Gastroesophageal sphincter (tissue), 4 donors: Measurements from ENCODE around the gene ATF2. TPM values are rescaled to one million over a fixed set of nuclear protein-coding genes. Genes with fewer than 3 reads are reported as not detected.
"Not testable (repeated sequence)": the region's sequence is repeated elsewhere in the genome, so short reads cannot be mapped to it uniquely, and the experiment has no call there.

Source experiments
- ATAC-seq: fragments of 150-250 bp; one replicate; pipeline ENCODE4 v1.9.1; 2016; ENCODE audit warnings: mild to moderate bottlenecking, moderate library complexity
- H3K27ac ChIP-seq, 4 donors: fragments of 200-600 bp; sonication (generic) in 3 of 4; 1 replicate in 3 of 4; 2 replicates in 1 of 4; pipeline ENCODE4 v1.5.1; 2016 to 2019
- H3K27me3 ChIP-seq: fragments of 200-600 bp; sonication (generic); one replicate; pipeline ENCODE4 v1.5.1; 2019
- H3K36me3 ChIP-seq, 2 donors: fragments of 200-600 bp; sonication (generic); one replicate each; pipeline ENCODE4 v1.5.1; 2019; ENCODE audit warnings: control low read depth in 1 of 2
- H3K4me1 ChIP-seq, 3 donors: fragments of 200-600 bp; sonication (generic); 1 replicate in 2 of 3; 2 replicates in 1 of 3; pipeline ENCODE4 v1.5.1; 2016 to 2019; ENCODE audit warnings: control low read depth in 2 of 3
- H3K4me3 ChIP-seq, 2 donors: fragments of 200-600 bp; sonication (generic); one replicate each; pipeline ENCODE4 v1.5.1; 2019; ENCODE audit warnings: mild to moderate bottlenecking in 1 of 2, moderate library complexity in 1 of 2
- H3K9me3 ChIP-seq, 3 donors: fragments of 200-600 bp; sonication (generic); one replicate each; pipeline ENCODE4 v1.5.1; 2017 to 2019; ENCODE audit warnings: control low read depth in 2 of 3
- EP300 ChIP-seq: sonication (generic); formaldehyde crosslinking; IDR thresholded peaks from one replicate; pipeline ENCODE4 v1.6.1; 2017; ENCODE audit warnings: antibody characterized with exemption, mild to moderate bottlenecking
- POLR2A ChIP-seq, 2 donors: fragments of 450-650 bp; IDR thresholded peaks; one replicate each; pipeline ENCODE4 v1.6.1; 2017; ENCODE audit warnings: antibody characterized with exemption in 2 of 2, mild to moderate bottlenecking in 2 of 2, moderate library complexity in 1 of 2
- POLR2AphosphoS5 ChIP-seq: sonication (generic); formaldehyde crosslinking; IDR thresholded peaks from one replicate; pipeline ENCODE4 v1.6.1; 2017; ENCODE audit warnings: antibody characterized with exemption
- WGBS, 2 donors: methylation state at CpG; one replicate each; pipeline ENCODE4 v1.1.5; 2018; ENCODE audit warnings: low coverage in 1 of 2; 5-methylcytosine and 5-hydroxymethylcytosine counted together
- total RNA-seq, 4 donors: library from RNA; depleted of rRNA; stranded (reverse); fragments of >200 nt; gene quantifications; one replicate each; pipeline ENCODE4 v1.1.0, GENCODE V29; 2016
- TF ChIP-seq, protein P1 (sequence below), 4 experiments: fragments of 200-600 bp in 2 of 4; fragments of 450-650 bp in 2 of 4; sonication (generic) in 1 of 4; IDR thresholded peaks; one replicate each; pipeline ENCODE4 v1.5.1; 2017 to 2019; ENCODE audit warnings: antibody characterized with exemption in 4 of 4, mild to moderate bottlenecking in 2 of 4, moderate library complexity in 2 of 4

ATF2 gene
- total RNA-seq, 4 donors from 2014 or later = 37.1 to 64.4 (median 49.3) TPM

DNA sequence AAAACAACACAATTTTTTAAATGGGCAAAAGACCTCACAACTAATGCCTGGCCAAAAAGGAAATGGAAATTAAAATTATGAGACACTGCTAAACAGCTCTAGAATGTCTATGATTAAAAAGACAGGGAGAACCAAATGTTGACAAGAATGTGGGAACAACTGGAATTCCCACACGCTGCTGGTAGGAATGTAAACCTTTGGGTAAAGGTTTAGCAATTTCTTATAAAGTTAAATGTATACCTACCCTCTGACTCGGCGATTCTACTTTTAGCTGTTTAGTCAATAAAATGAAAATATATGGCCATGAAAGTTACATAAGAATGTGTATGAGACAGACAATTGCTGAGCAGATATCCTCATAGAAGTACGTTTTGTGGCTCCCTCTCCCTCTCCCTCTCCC is 60.9 kb downstream of the ATF2 start:
- Histone ChIP-seq H3K9me3 (no peaks in the 10 kb centered on the region), H3K27me3 (no peaks in the 10 kb centered on the region), H3K27ac (no peak overlapping the region), H3K4me1 (no peaks in the 10 kb centered on the region), H3K4me3 (no peak overlapping the region), H3K36me3 (peaks cover 0 to 53% of the 10 kb centered on the region in 2 donors)
- WGBS, 2 donors = 82 to 84% methylated on average over 4 of the region's 4 CpGs
- no peak for TF ChIP-seq POLR2AphosphoS5
- TF ChIP-seq, protein P1, sequence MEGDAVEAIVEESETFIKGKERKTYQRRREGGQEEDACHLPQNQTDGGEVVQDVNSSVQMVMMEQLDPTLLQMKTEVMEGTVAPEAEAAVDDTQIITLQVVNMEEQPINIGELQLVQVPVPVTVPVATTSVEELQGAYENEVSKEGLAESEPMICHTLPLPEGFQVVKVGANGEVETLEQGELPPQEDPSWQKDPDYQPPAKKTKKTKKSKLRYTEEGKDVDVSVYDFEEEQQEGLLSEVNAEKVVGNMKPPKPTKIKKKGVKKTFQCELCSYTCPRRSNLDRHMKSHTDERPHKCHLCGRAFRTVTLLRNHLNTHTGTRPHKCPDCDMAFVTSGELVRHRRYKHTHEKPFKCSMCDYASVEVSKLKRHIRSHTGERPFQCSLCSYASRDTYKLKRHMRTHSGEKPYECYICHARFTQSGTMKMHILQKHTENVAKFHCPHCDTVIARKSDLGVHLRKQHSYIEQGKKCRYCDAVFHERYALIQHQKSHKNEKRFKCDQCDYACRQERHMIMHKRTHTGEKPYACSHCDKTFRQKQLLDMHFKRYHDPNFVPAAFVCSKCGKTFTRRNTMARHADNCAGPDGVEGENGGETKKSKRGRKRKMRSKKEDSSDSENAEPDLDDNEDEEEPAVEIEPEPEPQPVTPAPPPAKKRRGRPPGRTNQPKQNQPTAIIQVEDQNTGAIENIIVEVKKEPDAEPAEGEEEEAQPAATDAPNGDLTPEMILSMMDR (IDR thresholded peaks at IDR 0.05) = no peak
- TF ChIP-seq POLR2A (IDR thresholded peaks at IDR 0.05) = no peak
- no peak for TF ChIP-seq EP300
- no peak for ATAC-seq

DNA sequence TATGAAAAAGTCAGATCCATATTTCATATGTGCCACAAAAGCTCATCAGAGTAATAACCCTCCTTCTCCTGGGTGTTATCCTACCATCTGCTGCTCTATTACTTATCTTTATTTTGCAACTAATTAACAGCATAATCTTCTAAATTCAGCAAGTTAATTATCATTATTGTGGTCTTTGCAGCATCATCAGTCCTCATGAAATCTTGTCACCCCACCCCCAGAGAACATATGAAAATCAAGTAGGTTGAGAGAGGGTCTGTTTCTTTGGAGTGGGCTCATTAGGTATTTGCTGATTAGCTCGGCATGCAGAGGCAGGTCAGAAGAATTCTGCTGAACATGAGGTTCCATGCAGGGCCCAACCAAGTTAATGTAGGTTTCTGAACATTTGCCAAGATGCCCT is 64.8 kb downstream of the ATF2 start:
- Histone ChIP-seq H3K4me1 (peaks cover 0 to 12% (median 0%) of the 10 kb centered on the region in 3 donors), H3K9me3 (no peaks in the 10 kb centered on the region), H3K36me3 (peaks cover 0 to 31% of the 10 kb centered on the region in 2 donors), H3K27ac (no peak overlapping the region), H3K27me3 (no peaks in the 10 kb centered on the region), H3K4me3 (no peak overlapping the region)
- WGBS, 2 donors = 100% methylated on average over 1 of the region's 1 CpG; no CpG with 5 or more reads in 1 of the 2 donors
- no peak for ATAC-seq
- no peak for TF ChIP-seq EP300
- TF ChIP-seq, protein P1 (IDR thresholded peaks at IDR 0.05) = no peak
- no peak for TF ChIP-seq POLR2A (IDR thresholded peaks at IDR 0.05)
- no peak for TF ChIP-seq POLR2AphosphoS5

DNA sequence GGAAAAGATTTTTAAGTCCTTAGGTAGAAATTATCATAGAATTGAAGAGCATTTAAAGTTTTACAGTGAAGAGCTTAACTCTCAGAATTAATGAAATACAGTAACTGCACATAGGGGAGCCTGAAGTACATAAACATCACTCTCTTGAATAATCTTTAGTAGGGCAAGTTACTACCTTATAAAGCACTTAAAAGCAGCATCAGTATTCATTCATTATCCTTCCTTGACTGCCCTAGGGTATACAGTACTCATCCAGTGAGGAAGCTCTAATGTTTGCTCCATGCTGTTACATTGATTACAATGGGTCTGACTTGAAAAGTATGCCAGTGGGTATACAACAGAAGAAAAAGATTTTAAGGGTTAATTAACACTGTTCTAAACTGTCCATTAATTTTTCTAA is 66.5 kb downstream of the ATF2 start:
- Histone ChIP-seq H3K27me3 (no peaks in the 10 kb centered on the region), H3K4me3 (no peak overlapping the region)

DNA sequence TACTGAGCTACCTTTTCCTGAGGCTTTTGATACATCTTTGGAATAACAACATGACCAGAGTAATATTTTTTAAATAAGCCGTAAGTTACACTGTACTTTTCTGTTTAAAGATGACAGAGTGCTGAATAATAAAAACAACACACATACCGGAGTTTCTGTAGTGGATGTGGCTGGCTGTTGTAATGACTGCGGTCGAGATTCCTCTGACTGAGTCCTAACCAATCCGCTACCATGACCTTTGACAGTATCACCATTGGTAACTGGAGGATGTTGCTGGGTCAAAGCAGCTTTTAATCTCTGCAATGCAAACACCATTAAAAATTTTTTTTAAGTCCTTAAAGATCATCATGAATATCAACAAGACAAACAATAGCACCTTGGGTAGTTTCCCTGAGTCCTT is 70.7 kb downstream of the ATF2 start:
- no peak for ATAC-seq
- TF ChIP-seq EP300 (no peak), POLR2A (IDR thresholded peaks at IDR 0.05) (no peak), POLR2AphosphoS5 (no peak)
- TF ChIP-seq, protein P1 (IDR thresholded peaks at IDR 0.05) = no peak
- 72 to 80% methylated on average over 4 to 5 of the region's 5 CpGs for WGBS, 2 donors
- no peak overlapping the region for H3K27ac ChIP-seq
- H3K9me3 ChIP-seq = no peaks in the 10 kb centered on the region
- H3K36me3 ChIP-seq = peaks cover 0 to 48% of the 10 kb centered on the region in 2 donors
- H3K4me1 ChIP-seq = peaks cover 0 to 12% (median 0%) of the 10 kb centered on the region in 3 donors
- H3K27me3 ChIP-seq = no peaks in the 10 kb centered on the region
- no peak overlapping the region for H3K4me3 ChIP-seq

More for the DNA sequence above, 66.5 kb downstream of the ATF2 start:
- H3K9me3 ChIP-seq = no peaks in the 10 kb centered on the region
- H3K27ac ChIP-seq = no peak overlapping the region
- H3K36me3 ChIP-seq = peaks cover 0 to 23% of the 10 kb centered on the region in 2 donors
- no peak for ATAC-seq
- TF ChIP-seq, protein P1 (IDR thresholded peaks at IDR 0.05) = no peak
- TF ChIP-seq POLR2A (IDR thresholded peaks at IDR 0.05) = no peak
- TF ChIP-seq EP300 = no peak
- no peak for TF ChIP-seq POLR2AphosphoS5
- peaks cover 0 to 12% (median 0%) of the 10 kb centered on the region in 3 donors for H3K4me1 ChIP-seq

DNA sequence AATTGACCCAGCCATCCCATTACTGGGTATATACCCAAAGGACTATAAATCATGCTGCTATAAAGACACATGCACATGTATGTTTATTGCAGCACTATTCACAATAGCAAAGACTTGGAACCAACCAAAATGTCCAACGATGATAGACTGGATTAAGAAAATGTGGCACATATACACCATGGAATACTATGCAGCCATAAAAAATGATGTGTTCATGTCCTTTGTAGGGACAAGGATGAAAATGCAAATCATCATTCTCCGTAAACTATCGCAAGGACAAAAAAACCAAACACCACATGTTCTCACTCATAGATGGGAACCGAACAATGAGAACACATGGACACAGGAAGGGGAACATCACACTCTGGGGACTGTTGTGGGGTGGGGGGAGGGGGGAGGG is 83.9 kb downstream of the ATF2 start:
- 86 to 100% methylated on average over 1 to 3 of the region's 4 CpGs for WGBS, 2 donors
- not testable (repeated sequence) for H3K9me3 ChIP-seq

More for the DNA sequence above, 83.9 kb downstream of the ATF2 start:
- not testable (repeated sequence) for H3K4me1 ChIP-seq, ATAC-seq, H3K27ac ChIP-seq, H3K27me3 ChIP-seq, H3K4me3 ChIP-seq
- peaks cover 0 to 62% of the 10 kb centered on the region in 2 donors for H3K36me3 ChIP-seq
